Stimulated activated CD4-positive, alpha-beta T cell treated with anti-CD3 and anti-CD28 coated beads, Interleukin-4, amount 100 ng/mL, for 1 hour (primary cell): ENCODE results near the gene MET.

Experiments
- DNase-seq: peaks from one replicate; pipeline ENCODE4 v3.0.0-alpha.2; 2020

MET gene

DNA sequence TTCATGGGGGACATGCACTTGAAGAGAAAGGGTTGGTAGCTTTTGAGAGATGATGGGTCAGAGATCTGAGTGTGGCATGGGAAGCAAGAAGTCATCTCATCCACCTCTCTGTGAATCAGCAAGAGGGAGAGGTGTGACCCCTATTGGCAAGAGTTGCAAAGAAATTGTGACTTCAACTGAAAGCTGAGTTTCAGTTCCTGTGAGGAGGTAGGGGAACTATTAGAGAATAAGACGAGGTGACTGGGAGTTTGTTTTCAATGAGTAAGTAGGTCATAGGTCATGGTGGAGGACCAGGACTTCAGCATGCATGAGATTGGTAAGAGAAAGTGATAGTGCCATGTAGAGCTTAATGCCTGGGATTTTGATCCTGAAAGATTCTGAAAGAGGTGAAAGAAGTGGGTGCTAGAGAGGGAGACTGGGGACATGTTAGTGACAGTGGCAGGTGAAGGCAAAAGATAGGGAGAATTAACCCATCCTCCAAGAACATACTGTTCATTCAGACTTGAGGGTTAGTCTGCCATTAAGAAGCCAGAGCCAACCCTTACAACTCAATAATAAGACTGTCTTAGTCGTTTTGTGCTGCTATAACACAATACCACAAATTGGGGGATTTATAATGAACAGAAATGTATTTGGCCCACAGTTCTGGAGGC lies 114.9 kb downstream of the MET start:
- DNase-seq = no peak

DNA sequence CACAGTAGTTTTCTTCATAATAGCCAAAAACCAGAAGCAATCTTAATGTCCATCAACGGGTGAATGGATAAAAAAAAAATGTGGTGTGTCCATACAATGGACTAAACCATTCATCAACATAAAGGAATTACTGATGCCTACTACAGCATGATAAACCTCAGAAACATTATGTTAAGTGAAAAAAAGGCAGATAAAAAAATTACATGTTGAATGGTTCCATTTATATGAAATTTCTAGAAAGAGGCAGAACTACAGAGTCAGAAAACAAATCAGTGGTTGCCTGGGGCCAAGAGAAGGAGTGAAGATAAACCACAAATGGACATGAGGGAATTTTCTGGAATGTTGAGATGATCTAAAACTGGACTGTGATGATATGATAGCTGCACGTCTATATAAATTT lies 115.9 kb downstream of the MET start:
- DNase-seq = no peak

DNA sequence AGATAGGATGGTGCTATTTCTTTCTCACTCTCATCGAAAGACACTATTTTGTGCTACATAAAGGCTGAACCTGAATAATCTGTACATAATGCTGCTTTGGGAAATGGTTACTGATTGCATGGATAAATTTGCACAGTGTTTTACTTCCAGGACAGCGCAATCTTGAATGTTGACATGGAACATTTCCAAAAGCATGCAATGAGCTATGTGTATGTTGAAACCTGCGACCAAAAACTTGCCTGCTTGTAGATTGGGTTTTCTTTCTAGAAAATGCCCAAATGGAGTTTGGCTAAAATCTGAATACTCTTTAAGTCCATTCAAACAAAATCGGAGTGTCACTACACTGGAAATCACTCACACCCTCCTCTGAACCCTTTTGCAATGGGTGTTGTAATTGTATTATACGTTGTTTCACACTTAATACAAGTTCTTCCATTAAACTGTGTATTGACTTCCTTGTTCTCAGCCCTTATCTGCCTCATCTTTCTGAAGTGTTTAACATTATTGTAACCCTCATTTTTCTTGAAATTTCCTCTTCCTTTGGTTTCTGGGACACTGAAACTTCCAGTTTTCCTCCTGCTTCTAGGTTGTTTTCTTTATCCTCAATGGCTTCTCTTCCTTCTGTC lies 116.7 kb downstream of the MET start:
- no peak for DNase-seq

DNA sequence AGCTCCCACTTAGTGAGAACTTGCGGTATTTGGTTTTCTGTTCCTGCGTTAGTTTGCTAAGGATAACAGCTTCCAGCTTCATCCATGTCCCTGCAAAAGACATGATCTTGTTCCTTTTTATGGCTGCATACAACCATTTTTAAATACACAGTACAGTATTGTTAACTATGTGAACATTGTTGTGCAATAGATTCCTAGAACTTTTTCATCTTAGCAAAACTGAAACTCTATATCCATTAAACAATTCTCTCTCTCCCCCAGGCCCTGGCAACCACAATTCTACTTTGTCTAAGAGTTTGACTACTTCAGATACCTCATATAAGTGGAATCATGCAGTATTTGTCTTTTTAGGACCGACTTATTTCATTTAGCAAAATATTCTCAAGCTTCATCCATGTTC lies 118.0 kb downstream of the MET start:
- DNase-seq = no peak

DNA sequence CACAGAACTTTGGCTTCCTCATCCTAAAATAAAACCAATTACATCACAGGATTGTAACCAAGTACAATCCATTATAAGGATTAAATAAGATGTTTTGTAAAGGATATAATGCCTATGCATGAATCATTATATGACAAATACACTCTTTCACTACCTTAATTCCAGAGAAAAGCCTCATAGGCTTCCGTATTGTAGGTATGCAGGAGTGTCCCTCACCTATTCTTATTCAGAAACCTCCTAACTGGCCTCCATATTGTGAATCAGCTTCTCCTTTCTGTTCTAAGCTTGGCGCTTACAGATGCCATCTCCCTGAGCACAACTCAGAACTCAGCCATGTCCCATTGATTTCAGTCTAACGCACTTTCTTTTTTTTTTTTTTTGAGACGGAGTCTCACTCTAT lies 120.8 kb downstream of the MET start:
- no peak for DNase-seq

DNA sequence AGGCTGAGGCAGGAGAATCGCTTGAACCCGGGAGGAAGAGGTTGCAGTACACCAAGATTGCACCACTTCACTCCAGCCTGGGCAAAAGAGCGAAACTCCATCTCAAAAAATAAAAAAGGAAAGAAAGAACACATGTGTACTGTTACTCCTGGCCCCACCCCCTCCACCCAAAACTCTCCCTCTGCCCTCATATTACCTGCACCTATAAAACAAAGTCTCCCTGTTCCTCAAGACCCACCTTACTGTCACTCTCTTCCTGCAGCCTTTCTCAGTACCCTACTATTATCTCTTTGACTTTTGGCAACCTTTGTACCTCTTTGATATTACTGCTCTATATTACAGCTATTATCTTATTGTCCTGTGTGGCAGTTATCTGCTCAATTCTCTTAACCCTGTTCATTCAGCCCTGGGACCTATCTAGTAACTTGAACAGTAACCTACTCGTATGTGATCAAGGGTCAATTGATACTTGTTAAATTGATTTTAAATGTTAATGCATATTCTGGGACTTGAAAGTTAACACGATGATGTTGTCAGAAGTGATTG lies 121.9 kb downstream of the MET start:
- DNase-seq = no peak

DNA sequence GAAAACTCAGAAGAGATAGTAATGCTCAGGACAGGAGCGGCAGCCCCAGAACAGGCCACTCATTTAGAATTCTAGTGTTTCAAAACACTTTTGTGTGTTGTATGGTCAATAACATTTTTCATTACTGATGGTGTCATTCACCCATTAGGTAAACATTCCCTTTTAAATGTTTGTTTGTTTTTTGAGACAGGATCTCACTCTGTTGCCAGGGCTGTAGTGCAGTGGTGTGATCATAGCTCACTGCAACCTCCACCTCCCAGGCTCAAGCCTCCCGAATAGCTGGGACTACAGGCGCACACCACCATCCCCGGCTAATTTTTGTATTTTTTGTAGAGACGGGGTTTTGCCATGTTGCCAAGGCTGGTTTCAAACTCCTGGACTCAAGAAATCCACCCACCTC lies 124.5 kb downstream of the MET start:
- no peak for DNase-seq

DNA sequence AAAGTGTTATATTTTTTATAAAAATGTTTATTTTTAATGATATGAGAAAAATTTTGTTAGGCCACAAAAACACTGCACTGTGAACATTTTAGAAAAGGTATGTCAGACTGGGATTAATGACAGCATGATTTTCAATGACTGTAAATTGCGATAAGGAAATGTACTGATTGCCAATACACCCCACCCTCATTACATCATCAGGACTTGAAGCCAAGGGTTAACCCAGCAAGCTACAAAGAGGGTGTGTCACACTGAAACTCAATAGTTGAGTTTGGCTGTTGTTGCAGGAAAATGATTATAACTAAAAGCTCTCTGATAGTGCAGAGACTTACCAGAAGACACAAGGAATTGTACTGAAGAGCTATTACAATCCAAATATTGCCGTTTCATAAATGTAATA lies 125.6 kb downstream of the MET start:
- DNase-seq = no peak

DNA sequence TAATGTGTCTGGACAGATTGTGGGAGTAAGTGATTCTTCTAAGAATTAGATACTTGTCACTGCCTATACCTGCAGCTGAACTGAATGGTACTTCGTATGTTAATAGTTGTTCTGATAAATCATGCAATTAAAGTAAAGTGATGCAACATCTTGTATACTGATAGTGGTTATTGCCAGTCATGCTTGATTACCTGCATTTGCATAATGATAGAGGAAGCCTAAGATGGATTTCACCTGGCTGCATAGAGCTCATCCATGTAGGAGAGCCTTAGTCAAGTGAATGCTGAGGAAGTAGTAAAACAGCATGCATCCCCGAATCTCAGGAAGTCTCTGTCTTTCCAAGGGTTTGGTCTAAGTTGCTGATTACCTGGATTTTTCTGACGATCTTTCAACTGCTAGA lies 126.2 kb downstream of the MET start:
- no peak for DNase-seq

DNA sequence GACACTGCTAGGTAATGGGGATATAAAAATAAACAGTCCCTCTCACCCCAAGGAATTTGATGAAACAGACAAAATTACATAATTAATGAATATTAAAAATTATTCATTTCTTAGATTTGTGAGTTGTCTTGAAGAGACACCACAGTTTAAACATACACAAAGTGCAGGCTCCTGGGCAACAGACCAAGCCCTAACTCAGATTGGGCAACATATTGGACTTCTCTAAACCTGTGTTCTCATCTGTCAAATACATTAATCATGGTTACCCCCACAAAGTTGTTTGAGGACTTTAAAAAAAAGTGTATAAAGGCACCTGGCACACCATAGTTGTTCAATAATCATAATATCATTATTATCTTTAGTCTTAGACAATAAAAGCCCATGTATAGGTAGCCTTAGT lies 127.9 kb downstream of the MET start:
- no peak for DNase-seq

DNA sequence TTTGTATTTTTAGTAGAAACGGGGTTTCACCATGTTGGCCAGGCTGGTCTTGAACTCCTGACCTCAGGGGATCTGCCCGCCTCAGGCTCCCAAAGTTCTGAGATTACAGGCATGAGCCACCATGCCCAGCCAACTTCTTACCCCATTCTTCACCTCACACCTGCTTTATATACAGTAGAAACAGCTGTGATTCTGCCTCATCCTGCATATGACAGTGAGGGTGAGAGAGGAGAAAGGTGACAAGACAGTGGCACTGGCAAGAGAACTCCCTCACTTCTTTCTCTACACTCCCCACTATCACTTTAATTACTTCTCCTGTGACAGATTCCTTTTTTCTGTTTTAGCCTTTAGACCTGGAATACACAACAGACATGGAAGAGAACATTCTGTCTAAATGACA lies 128.6 kb downstream of the MET start:
- no peak for DNase-seq

DNA sequence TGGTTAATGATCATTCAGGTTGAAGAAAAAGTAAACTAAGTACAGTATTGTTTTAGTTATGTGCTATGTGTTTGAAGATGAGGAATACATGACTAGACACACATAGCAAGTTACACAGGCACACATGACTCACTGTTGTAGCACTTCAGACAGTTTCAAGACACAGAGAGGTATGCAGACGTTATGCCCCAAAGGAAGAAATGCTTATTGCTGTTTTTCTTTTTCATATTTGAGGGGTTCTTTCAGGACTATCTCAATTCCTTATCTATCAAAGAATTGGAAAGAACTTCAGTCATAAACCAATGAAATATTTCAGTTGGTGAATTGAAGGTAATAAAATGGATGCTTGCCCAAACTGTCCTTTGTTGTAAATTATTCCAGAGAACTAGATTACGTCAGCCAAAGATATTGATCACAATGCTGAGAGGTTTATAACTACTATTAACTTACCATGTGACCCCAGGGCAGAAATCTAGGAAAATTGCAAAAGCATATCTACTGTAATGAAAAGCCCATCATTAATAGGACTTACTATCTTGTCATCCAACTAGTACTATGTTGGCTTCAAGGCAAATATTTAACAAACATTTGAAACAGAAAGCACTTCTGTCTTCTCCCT lies 129.2 kb downstream of the MET start:
- DNase-seq = no peak

DNA sequence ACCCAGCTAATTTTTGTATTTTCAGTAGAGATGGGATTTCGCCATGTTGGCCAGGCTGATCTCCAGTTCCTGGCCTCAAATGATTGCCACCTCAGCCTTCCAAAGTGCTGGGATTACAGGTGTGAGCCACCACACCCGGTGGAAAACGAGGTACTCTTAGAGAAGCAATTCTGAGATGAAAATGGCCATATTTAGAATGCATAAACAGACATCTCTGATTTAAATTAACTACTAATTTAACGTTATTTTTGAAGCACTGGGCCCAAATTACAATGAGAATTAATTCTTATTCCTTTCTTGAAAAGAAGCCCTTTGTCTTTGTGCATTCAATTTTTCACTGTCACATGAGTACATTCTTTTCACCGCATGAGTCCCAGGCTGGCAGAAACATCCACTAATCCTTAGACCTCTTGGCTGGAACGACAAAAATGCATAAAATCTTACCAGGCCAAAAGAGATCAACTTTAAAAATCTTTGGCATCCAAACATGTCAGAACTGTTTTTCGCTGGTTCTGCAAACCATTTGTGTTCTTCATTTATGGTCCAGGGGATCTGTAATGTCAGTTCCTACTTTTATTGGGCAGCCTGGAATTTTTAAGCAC lies 130.2 kb downstream of the MET start:
- no peak for DNase-seq

DNA sequence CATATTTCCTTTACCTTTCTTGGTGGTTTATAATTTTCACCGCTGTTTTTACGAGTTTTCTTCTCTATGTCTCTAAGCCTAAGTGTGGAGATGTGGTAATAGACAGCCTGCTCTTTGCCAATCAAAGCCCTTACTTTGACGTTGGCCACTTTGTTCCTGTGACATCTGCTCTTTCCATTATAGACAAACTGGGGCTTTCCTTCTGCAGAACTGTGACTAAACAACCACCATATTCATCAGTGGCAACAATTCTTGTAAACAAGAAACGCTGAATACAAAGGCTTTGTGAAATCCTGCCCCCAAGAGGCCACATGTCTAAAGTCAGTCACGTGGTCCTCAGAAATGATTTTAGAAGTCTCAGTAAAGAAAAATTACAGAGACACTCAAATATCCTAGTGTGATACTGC lies 130.8 kb downstream of the MET start:
- peak; percentile 4 for DNase-seq

DNA sequence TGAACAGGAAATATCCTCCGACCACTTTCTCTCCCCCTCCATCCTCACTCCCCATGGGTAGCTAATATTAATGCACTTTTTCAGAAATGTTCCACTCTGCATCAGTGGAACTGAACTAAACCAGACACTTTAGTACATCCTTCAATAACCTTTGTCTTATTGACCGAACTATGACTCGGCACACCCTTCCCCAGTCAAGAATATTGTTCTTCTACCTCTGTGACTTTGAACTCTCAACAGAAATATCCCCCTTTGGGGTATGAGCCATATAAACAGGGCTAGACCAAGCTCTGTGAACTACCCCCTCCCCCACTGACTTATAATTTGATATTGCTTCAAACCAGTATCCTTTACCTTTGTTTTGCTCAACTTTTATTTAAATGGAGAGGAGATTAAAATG lies 132.5 kb downstream of the MET start:
- no peak for DNase-seq

DNA sequence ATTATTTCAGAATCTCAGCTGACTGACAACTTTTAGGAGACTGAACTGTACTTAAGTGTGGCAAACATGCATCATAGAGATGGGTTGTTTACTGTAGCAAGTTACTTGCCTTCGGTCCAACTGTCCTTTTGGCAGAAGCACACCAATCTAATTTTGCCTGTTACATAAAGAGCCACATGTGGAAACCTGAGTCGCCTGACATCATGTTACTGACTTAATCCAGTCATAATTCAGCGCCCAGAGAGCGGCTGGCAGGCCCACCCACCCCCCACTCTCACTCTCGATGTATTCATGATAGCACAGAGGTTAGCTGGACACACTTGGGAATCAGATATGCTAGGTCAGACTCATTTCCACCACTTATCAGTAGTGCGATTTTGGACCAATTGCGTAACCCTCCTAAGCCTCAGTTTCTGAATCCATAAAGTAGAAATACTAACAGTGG lies 133.1 kb downstream of the MET start:
- no peak for DNase-seq

DNA sequence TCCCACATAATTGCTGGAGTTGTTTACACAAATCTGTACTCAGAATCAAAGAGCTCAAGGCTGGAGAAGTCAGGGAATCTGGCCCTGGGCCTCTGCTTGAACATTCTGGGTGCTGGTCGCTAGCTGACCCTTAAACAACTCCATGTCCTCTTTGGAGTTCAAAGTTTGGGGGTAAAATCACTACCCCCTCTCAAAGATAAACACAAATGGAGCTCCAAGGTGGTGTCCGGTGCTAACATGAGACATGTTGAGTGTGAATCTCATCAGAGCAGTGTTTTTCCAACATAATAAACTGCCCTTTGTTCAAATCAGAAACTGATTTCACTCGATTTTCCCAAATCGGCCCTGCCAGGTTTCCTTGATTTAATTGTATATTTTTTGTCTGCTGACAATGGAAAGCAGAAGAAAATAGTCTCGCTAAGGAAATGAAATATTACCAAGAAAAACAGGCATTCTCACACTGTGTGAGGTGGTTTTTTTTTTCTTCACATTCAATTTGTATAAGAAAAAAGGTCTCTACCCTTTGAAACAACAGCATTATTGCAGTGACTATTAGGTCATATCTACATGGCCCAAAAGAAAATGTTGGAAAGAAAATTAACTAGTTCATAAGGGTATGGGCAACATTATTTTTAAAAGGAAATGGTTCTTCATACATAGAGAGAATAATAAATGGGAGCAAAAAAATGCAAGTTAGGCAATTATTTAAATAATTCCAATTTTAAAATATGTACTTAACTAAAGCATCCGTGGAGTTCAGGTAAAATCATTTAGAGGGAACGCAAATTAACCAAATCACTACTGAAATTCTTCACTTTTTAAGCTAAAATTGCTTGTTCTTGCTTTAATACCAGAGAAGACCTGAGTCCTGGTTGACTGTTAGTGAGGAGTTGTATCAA lies 134.3 kb downstream of the MET start:
- DNase-seq = no peak

DNA sequence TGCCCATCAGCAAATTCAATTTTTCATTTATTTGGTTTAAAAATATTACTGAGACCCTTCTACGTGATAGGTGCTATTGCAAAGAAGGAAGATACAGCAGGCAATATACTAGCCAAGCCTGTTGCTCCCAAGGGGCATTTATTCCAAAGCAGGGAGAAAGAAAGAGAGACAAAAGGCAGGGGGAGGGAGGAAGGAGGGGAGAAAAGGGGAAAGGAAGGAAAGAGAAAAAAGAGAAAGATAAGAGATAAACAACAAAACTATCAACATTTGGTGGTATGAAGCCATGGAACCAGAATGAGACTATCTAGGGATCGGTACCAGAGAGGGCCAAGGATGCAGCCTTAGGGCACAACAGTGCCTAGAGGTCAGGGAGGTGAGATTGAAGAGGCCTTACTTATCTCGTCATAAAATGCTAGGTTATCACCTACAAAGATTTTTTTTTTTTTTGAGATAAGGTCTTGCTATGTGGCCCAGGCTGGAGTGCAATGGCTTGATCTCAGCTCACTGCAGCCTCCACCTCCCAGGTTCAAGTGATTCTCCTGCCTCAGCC lies 135.1 kb downstream of the MET start:
- no peak for DNase-seq

DNA sequence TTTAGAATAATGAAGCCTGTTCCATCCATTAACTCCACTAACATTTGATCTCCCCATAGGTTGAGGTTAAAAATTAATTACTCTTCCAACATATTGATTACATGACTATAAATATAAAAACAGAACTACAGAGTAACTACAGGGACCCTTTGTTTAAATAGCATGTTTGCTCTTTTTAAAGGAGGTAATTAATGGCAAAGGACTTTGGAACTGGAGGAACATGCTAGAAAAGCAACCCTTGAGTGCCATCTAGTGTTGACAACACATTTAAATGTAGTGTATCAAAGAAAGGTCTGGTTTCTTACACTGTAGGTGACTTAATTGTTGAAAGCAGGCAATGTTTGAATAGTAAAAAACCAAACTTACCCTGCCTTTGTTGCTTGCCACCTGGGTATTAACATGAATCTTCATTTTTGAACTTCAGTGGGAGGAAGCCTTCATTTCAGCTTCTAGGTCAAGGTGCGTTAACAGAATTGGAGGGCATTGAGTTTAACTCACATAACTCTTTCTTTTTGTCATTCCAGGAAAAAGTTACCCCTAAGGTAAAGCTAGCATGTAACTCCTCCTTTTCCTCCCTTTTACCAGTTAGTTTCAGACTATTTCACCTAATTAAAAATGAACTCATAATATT lies 137.8 kb downstream of the MET start:
- DNase-seq = no peak

DNA sequence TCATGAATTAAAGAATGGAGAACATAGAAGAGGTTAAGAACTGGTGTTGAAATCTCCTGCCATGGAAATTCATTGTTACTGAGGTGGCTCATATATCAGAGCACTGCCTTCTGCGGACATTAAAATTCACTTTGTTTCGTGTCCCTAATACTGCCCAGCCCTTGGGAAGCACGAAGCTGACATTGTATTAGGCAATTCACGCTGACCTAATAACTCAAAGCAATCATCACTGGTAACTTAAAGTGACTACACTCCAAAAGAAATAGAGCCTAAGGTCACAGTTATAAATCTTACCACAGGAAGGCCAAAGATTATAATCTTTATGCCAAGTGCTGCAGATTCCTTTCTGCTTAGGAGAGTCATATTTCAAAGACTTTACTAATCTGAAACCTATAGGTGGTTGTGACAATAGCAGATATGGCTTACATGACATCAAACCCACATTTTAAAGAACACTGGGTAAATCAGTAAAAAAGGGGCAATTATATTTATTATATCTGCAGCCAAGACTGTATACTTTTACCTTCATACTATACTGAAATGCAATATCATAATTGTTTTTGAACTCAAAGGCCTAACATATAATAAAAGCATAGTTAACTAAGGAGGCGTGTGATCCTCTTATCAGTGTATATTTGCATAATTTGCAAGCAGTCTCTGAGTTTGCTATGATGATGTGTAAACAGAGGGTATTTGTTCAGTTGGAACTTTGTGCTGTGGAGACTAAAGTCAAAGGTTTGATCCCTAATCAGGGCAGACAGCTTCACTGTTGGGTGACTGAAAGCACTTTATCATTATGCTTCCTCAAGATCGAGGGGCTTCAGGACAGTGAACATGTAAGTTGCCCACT lies 138.5 kb downstream of the MET start:
- DNase-seq = no peak

DNA sequence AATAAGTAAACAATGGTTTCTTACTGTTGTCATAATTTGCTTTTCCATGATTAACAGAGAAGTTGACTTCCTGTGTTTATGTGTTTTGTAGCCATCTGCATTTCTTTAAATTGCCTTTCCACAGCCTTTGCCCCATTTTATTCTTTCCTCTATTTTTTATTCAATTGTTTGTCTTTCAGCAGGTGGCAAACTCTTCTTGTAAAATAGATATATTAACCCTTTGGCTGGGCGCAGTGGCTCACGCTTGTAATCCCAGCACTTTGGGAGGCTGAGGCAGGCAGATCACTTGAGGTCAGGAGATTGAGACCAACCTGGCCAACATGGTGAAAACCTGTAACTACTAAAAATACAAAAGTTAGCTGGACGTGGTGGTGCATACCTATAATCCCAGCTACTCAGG lies 139.8 kb downstream of the MET start:
- no peak for DNase-seq
